ENCODE data around the gene ST3GAL3. TPM values are rescaled to one million over a fixed set of nuclear protein-coding genes. Genes with fewer than 3 reads are reported as not detected.

ST3GAL3 gene
- total and polyA plus RNA-seq, 10 of the 15 experiments (the other 5 are each of a cell fraction or from before 2014, with no cell fraction given): 1.2 to 19.3 (median 11.0) TPM

- no TSS peak for BruUV-seq (replicated peaks)
- Histone ChIP-seq H3K27ac (ENCODE audit: control insufficient read depth, insufficient read depth) (no peak overlapping the region), H3K4me3 (peak overlapping the region; percentile 47; the same call in 1 of the 2 replicates), H3K79me2 (ENCODE audit: control insufficient read depth, insufficient read depth, low read length) (no peaks in the 10 kb centered on the region), H3K9me3 (replicated peaks; ENCODE audit: control insufficient read depth, insufficient read depth, low read length) (no peaks in the 10 kb centered on the region), H3K4me1 (ENCODE audit: control insufficient read depth, insufficient read depth, low read length) (peaks cover 11% of the 10 kb centered on the region), H4K20me1 (ENCODE audit: control insufficient read depth, insufficient read depth) (no peaks in the 10 kb centered on the region), H3K4me2 (ENCODE audit: control insufficient read depth, insufficient read depth) (peak overlapping the region; percentile 59), H3K9ac (ENCODE audit: control insufficient read depth, insufficient read depth, low read length) (no peak overlapping the region; the same call in 1 of the 2 replicates), H3K36me3 (ENCODE audit: control insufficient read depth in 2 of 2, insufficient read depth in 2 of 2, low read length in 1 of 2) (no peaks in the 10 kb centered on the region), H2AFZ (ENCODE audit: control insufficient read depth, low read depth, low read length) (no peak overlapping the region; the same call in 1 of the 2 replicates), H3K27me3 (replicated peaks in 1 of 2; ENCODE audit: control insufficient read depth in 2 of 2, insufficient read depth in 2 of 2, low read length in 1 of 2) (no peaks in the 10 kb centered on the region)
- no peak for ATAC-seq
- 57% methylated on average over 11 of the region's 48 CpGs for WGBS (ENCODE audit: insufficient coverage, insufficient replicate concordance, low lambda C conversion rate, missing lambda C conversion rate)
- ChIA-PET POLR2A (interaction anchor here (0.6 to 1.9 kb wide), 6 partner anchors 9 to 172 kb away, joined by 3 to 24 read pairs (median 7); no protein-coding TSS in a partner anchor), SMC1A (ENCODE audit: uncharacterized antibody, unreplicated experiment) (interaction anchor here (0.7 to 8.7 kb wide), 33 partner anchors 9 to 709 kb away, joined by 3 to 481 read pairs (median 5); partner anchors contain the start of genes IPO13 and KDM4A), RAD21 (ENCODE audit: unreplicated experiment) (interaction anchor here (0.9 to 13.3 kb wide), 26 partner anchors 9 to 697 kb away, joined by 3 to 587 read pairs (median 6); partner anchors contain the start of genes ATP6V0B, IPO13, KDM4A and PTPRF), CTCF (interaction anchor here (0.7 to 19.3 kb wide), 51 partner anchors 10 to 883 kb away, joined by 3 to 1117 read pairs (median 6); partner anchors contain the start of genes IPO13, KDM4A and ST3GAL3)
- no peak for DNase-seq (ENCODE audit: low read depth, low spot score)
- intact Hi-C loops (cut with micrococcal nuclease; ENCODE audit: unreplicated experiment): loop anchor here (2.0 kb wide), 1 partner anchor 407 kb away; no protein-coding TSS in a partner anchor
- no peak for TF ChIP-seq EED (IDR thresholded peaks at IDR 0.05; ENCODE audit: low read depth)
- no peak for TF ChIP-seq BMI1 (IDR thresholded peaks at IDR 0.05; ENCODE audit: borderline replicate concordance)
- no peak for TF ChIP-seq FOXK2 (IDR thresholded peaks at IDR 0.05)
- no peak for TF ChIP-seq HCFC1 (IDR thresholded peaks at IDR 0.05; ENCODE audit: low read length)
- FAIRE-seq: no peak
- in situ Hi-C loops (cut with MboI): loop anchor here (5.0 kb wide), 1 partner anchor 409 kb away; no protein-coding TSS in a partner anchor
Measured at GRCh38 chr1:43935711-43936427, 228.5 kb downstream of the ST3GAL3 start.

Measured in GM12878 (cell line).